ENCODE measurements around the gene CXCL11.
A peak's percentile ranks its signal among the peaks of the same experiment; 100 is the strongest.
"Not testable (repeated sequence)": the region's sequence is repeated elsewhere in the genome, so short reads cannot be mapped to it uniquely, and the experiment has no call there.

CXCL11 gene

DNA sequence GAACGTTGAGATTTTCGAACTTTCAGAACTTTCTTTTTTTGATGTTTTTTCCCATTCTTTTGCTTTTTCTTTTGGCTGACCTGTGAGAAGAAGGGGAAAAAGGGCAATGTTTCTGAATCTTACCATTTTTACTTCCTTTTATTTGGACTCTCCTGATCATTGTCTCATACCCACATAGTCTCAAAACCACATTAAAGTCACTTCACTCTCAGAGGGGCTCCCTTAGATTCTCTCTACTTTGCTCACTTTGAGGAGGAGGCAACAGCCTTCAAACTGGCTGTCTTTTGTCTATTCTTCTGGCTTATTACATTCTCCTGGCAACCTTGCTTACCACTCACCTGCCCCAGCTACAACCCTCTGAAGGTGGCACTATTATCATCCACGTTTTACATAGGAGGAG is 32.2 kb downstream of the CXCL11 start:
- DNase-seq (ENCODE audit: low read depth, low spot score) = no peak
- no peak overlapping the region for H3K27ac ChIP-seq

DNA sequence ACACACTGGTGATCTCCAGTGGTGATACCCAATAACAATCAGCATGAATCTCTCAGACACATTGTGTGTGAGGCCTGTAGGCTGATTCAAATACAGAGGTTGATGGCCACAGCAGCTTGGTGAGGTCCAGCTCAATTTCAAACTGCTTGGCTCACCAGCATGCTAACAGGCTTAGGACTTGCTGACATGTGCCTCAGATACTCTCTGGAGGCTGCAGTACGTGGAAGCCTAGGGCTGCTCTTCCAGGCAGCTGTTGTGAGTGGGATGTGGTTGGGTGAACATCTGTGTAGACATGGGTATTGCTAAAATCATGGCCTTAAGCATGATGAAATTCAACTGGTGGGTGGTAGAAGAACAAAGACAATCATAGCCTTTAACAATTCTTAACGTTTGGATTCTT is 32.8 kb downstream of the CXCL11 start:
- no peak for DNase-seq (ENCODE audit: low read depth, low spot score)

DNA sequence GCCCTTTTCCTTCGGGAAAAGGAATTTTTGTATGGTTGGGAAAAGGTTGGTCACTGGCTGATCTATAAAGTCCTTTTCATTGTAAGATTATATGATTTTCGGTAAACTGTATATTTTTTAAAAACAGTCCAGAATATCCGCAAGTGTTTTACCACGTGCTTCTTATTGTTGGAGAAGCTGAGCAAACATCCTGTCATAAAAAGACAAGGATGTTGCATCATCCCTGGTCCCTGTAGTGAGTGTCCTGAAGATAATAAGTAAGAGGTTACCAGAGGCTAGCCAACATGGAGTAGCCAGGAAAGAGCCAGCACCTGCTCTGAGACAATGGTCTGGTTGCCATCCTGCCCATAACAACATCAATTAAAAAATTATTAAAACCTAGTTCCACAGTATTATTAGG is 33.7 kb downstream of the CXCL11 start:
- DNase-seq (ENCODE audit: low read depth, low spot score) = no peak
- H3K27ac ChIP-seq = peak overlapping the region; percentile 41

More for the DNA sequence above, 32.8 kb downstream of the CXCL11 start:
- no peak overlapping the region for H3K27ac ChIP-seq

DNA sequence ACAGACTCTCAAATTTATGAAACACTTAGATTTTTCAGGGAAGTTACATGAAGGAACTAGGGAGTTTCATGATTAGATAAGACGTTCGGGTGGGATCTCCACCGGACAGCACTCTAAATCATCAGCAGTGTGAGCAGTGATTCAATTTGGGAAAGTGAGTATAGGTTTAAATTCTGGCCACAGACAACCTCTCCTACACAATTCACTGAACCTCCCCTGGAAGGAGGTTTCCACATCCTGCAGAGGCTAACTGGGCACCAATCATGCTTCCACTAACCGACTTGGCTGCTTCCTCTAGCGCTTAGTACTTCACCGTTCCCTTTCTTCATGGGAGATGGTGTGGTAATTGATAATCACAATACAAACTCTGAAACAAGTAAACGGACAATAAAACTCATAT is 34.2 kb downstream of the CXCL11 start:
- no peak for DNase-seq (ENCODE audit: low read depth, low spot score)
- H3K27ac ChIP-seq = peak overlapping the region; percentile 41

DNA sequence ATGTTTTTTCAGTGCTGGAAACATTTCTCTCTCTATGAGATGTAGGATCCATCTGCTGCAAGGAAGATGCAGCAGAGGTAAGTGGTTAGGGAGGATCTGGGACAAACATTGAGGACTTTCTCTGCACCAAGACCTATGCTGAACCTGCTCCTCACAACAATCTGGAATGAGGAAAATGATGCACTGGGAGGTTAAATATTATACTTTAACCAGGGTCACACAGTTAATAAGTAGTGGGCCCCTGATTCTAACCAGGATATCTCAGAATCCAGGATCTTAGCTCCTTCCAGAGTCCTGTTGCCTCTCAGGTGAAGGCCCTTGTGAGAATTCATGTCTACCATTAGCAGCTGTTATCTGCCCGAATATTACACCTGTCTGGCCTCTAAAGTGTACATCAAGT is 35.6 kb downstream of the CXCL11 start:
- no peak for DNase-seq (ENCODE audit: low read depth, low spot score)
- no peak overlapping the region for H3K27ac ChIP-seq

DNA sequence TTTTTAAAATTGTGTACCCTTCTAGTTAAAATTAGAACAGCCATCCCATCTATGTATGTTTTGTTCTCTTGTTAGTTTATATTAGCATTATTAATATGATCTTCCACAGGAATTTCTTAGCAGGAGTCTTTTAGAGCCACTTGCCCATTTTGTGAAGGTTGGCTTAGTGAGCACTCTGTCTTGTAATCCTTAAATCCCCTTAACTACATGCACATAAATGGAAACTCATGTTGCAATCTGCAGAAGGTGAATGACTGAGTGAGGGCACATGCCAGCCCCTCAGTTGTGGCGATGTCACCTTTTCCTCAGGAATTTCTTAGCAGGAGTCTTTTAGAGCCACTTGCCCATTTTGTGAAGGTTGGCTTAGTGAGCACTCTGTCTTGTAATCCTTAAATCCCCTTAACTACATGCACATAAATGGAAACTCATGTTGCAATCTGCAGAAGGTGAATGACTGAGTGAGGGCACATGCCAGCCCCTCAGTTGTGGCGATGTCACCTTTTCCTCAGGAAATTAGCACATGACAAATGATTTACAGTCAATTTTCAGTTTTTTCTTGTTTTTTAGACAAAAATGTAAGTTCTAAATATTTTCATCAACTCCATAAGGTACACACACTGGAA is 37.2 kb downstream of the CXCL11 start:
- DNase-seq (ENCODE audit: low read depth, low spot score) = not testable (repeated sequence)

GRCh38 chr4:75997946-75998345 is 37.9 kb downstream of the CXCL11 start:
- no peak for DNase-seq (ENCODE audit: low read depth, low spot score)
- no peak overlapping the region for H3K27ac ChIP-seq

More for the DNA sequence above, 37.2 kb downstream of the CXCL11 start:
- H3K27ac ChIP-seq = not testable (repeated sequence)

DNA sequence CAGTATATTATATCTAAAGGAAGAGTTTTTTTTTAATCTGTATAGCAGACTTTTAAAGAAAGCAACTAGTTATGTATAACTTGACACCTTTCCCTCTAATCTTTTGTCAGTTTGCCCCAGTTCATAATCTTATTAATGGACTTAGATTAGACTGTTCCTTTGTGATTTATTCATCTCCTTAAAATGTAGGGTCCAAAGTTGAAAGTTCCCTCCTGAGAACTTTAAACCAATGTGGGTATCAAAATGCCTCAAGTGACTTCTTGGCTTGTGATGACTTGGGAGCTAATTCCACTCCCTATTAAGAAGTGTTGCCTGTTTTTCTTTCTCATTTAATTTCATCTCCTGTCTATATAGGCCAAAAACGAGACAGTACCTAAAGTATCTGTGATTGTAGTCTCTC is 38.8 kb downstream of the CXCL11 start:
- DNase-seq (ENCODE audit: low read depth, low spot score) = no peak
- H3K27ac ChIP-seq = no peak overlapping the region

GRCh38 chr4:75995727-75996126 is 40.1 kb downstream of the CXCL11 start:
- no peak overlapping the region for H3K27ac ChIP-seq
- no peak for DNase-seq (ENCODE audit: low read depth, low spot score)

- H3K27ac ChIP-seq = no peak overlapping the region
- no peak for DNase-seq (ENCODE audit: low read depth, low spot score)
Observed at GRCh38 chr4:75992462-75992861, 43.4 kb downstream of the CXCL11 start.

DNA sequence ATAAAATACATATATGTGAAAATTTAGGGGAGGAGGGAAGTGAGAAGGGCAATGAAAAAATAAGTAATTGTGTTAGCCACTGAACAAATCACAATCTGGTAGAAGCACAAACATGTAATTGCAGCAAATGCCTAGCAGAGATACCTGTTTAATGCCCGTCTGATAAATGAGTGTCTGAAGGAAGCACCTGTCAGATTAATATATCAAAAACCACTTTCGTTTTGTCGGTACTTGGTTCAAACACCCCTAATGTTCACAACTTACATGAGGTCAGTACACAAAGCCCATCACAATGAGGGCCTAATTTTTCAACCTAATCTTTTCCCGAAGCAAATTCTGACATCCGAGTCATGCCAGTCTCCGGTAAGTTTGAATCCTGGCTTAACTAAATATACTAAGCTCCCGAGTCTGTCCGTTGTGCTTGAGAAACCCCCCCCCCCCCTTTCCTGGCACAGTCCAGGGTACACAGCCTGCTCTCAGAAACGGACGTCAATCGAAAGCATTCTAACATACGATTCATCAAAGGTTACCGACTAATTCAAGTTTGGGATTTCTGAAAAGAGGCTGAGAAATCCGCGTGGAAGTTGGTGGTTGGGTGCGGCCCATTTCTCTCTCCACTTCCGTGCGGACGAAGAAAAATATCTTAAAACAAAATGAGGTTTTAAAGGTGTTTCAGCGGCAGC is 45.9 kb downstream of the CXCL11 start:
- peak overlapping the region; percentile 51 for H3K27ac ChIP-seq
- no peak for DNase-seq (ENCODE audit: low read depth, low spot score)

DNA sequence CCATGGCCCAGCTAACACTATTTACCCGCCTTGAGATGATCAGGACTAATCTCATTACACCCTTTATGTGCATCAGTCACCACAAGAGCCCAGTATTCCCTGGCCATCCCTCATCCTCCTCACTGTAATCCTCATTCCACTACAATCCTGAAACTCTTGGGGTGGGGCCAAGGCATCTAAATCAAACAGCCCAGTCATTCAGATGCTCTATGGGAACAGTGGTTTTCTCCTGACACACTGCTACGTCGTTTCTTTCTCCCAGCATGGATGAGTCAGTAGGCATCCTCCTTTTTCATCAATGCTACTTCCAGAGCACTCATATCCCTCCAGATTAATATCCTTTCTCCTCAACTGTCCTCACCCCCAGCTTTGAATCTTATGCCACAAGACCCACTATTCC is 50.8 kb downstream of the CXCL11 start:
- H3K27ac ChIP-seq = no peak overlapping the region
- DNase-seq (ENCODE audit: low read depth, low spot score) = peak; percentile 60
